KOPT-K1 (cell line): ENCODE data around the gene HIPK3.

ENCODE experiments used
- H3K27ac ChIP-seq: fragments of 200-600 bp; sonication (generic); 2 replicates; pipeline ENCODE4 v1.5.1; 2016; ENCODE audit warnings: antibody characterized with exemption, mild to moderate bottlenecking, low read depth, low read length; ENCODE audit not compliant: poor library complexity, severe bottlenecking
- H3K36me3 ChIP-seq: fragments of 200-600 bp; sonication (generic); 2 replicates; pipeline ENCODE4 v1.5.1; 2017; ENCODE audit warnings: antibody characterized with exemption, mild to moderate bottlenecking, low read length, moderate library complexity; ENCODE audit not compliant: insufficient read depth
- H3K9me3 ChIP-seq: fragments of 200-600 bp; sonication (generic); 2 replicates; pipeline ENCODE4 v1.5.1; 2017; ENCODE audit warnings: antibody characterized with exemption, low read length, mild to moderate bottlenecking; ENCODE audit not compliant: insufficient read depth, poor library complexity, severe bottlenecking

The HIPK3 gene

GRCh38 chr11:33402066-33402465, 144.9 kb downstream of the HIPK3 start:
- no peaks in the 10 kb centered on the region for H3K9me3 ChIP-seq
- H3K27ac ChIP-seq = no peak overlapping the region
- no peaks in the 10 kb centered on the region for H3K36me3 ChIP-seq

- Histone ChIP-seq H3K9me3 (no peaks in the 10 kb centered on the region), H3K27ac (no peak overlapping the region)
These were observed 146.2 kb downstream of the HIPK3 start for GRCh38 chr11:33403344-33403743.

GRCh38 chr11:33405834-33406602, 148.8 kb downstream of the HIPK3 start:
- no peaks in the 10 kb centered on the region for H3K36me3 ChIP-seq
- no peak overlapping the region for H3K27ac ChIP-seq
- H3K9me3 ChIP-seq = no peaks in the 10 kb centered on the region

More at GRCh38 chr11:33403344-33403743, 146.2 kb downstream of the HIPK3 start:
- H3K36me3 ChIP-seq = no peaks in the 10 kb centered on the region
